A549 (cell line): ENCODE results near the gene HLX. TPM values are rescaled to one million over a fixed set of nuclear protein-coding genes. Genes with fewer than 3 reads are reported as not detected.

ENCODE experiments used
- ATAC-seq, 2 experiments: fragments of 200-7000 bp in 1 of 2; fragments of >200 bp in 1 of 2; cut with Nextera tagmentation in 1 of 2; cut with Tn5 transposase in 1 of 2; 3 replicates each; pipeline versions ENCODE4 v1.8.0 to v1.9.1; 2018 to 2020; ENCODE audit warnings: mild to moderate bottlenecking in 1 of 2, moderate library complexity in 1 of 2
- CTCF ChIA-PET: fragments of 300-600 bp; sonication (Branson Sonifier 250); formaldehyde crosslinking; extraction: SDS; loops from one replicate; lab custom pipeline; 2021; ENCODE audit warnings: antibody characterized with exemption, inconsistent platforms; lab: Yijun Ruan, JAX
- POLR2A ChIA-PET: fragments of 350-600 bp; formaldehyde crosslinking; extraction: SDS; loops from one replicate; lab custom pipeline; 2021; ENCODE audit warnings: antibody characterized with exemption, inconsistent platforms; lab: Yijun Ruan, JAX
- DNase-seq, 2 experiments: peaks; one replicate each; pipeline versions ENCODE4 v3.0.0 to v3.0.0-alpha.2; 2011 to 2016; ENCODE audit warnings: low read depth in 1 of 2, low spot score in 1 of 2
- FAIRE-seq: peaks from 2 replicates; lab custom pipeline; 2011; peaks lifted over from hg19 to GRCh38; lab: Jason Lieb, UNC
- H3K27ac ChIP-seq, 2 experiments: fragments of >200 bp; sonication (Bioruptor Twin); formaldehyde crosslinking; 3 replicates each; pipeline ENCODE4 v1.5.1; 2016 to 2017
- H3K4me1 ChIP-seq: fragments of >200 bp; sonication (Bioruptor Twin); formaldehyde crosslinking; 3 replicates; pipeline ENCODE4 v1.6.1; 2016
- H3K4me2 ChIP-seq: fragments of >200 bp; sonication (Bioruptor Twin); formaldehyde crosslinking; 3 replicates; pipeline ENCODE4 v1.6.1; 2016
- H3K4me3 ChIP-seq: fragments of >200 bp; sonication (Bioruptor Twin); formaldehyde crosslinking; 3 replicates; pipeline ENCODE4 v1.5.1; 2016
- H3K9me3 ChIP-seq: fragments of >200 bp; sonication (Bioruptor Twin); formaldehyde crosslinking; 3 replicates; pipeline ENCODE4 v1.6.1; 2016
- ATOH8 ChIP-seq: fragments of 250-450 bp; sonication (Bioruptor Pico); IDR thresholded peaks from 2 replicates; pipeline ENCODE4 v1.5.0; 2020; ENCODE audit warnings: low read depth, mild to moderate bottlenecking, moderate library complexity
- CBX8 ChIP-seq: fragments of 200-600 bp; sonication (generic); IDR thresholded peaks from 2 replicates; pipeline ENCODE4 v1.6.1; 2016
- CHD4 ChIP-seq: fragments of 200-600 bp; sonication (generic); IDR thresholded peaks from 2 replicates; pipeline ENCODE4 v1.6.1; 2016; ENCODE audit warnings: antibody characterized with exemption, mild to moderate bottlenecking, borderline replicate concordance
- EHF ChIP-seq: fragments of 250-450 bp; sonication (Bioruptor Pico); IDR thresholded peaks from 2 replicates; pipeline ENCODE4 v1.5.0; 2020; ENCODE audit warnings: mild to moderate bottlenecking
- ELK1 ChIP-seq: fragments of 150-350 bp; IDR thresholded peaks from 2 replicates; pipeline ENCODE4 v1.6.1; 2014; ENCODE audit warnings: low read depth, mild to moderate bottlenecking, low read length
- ESRRA ChIP-seq: fragments of 150-350 bp; IDR thresholded peaks from 2 replicates; pipeline ENCODE4 v1.6.1; 2014; ENCODE audit warnings: mild to moderate bottlenecking, low read length, borderline replicate concordance
- FOSL2 ChIP-seq, 2 experiments: fragments of 450-650 bp in 1 of 2; fragments of >200 bp in 1 of 2; sonication (Bioruptor Twin) in 1 of 2; formaldehyde crosslinking; IDR thresholded peaks; 2 replicates each; pipeline versions ENCODE4 v1.5.0 to v1.6.1; 2016 to 2020; ENCODE audit warnings: mild to moderate bottlenecking in 1 of 2, moderate library complexity in 1 of 2
- GATA3 ChIP-seq: IDR thresholded peaks from 2 replicates; pipeline ENCODE4 v1.6.1; 2012; ENCODE audit warnings: borderline replicate concordance
- HDAC2 ChIP-seq: fragments of 200-600 bp; sonication (generic); IDR thresholded peaks from 2 replicates; pipeline ENCODE4 v1.6.1; 2016
- HES2 ChIP-seq: fragments of >200 bp; sonication (Bioruptor Twin); formaldehyde crosslinking; IDR thresholded peaks from 2 replicates; pipeline ENCODE4 v1.6.1; 2016
- HEYL ChIP-seq: fragments of 250-450 bp; sonication (Bioruptor Pico); IDR thresholded peaks from 2 replicates; pipeline ENCODE4 v1.8.0; 2021; ENCODE audit warnings: mild to moderate bottlenecking, moderate library complexity
- JUNB ChIP-seq: fragments of >200 bp; sonication (Bioruptor Twin); formaldehyde crosslinking; IDR thresholded peaks from 2 replicates; pipeline ENCODE4 v1.6.1; 2016
- KDM1A ChIP-seq: fragments of 200-600 bp; sonication (generic); IDR thresholded peaks from 2 replicates; pipeline ENCODE4 v1.6.1; 2016; ENCODE audit warnings: low read depth, mild to moderate bottlenecking
- KDM5A ChIP-seq: fragments of 200-600 bp; sonication (generic); IDR thresholded peaks from 2 replicates; pipeline ENCODE4 v1.6.1; 2016; ENCODE audit warnings: antibody characterized with exemption, mild to moderate bottlenecking
- MAX ChIP-seq: IDR thresholded peaks from 2 replicates; pipeline ENCODE4 v1.6.1; 2012
- MAZ ChIP-seq: fragments of 150-350 bp; IDR thresholded peaks from 2 replicates; pipeline ENCODE4 v1.6.1; 2014; ENCODE audit warnings: antibody characterized with exemption, low read depth, low read length, borderline replicate concordance
- PBX3 ChIP-seq: IDR thresholded peaks from 2 replicates; pipeline ENCODE4 v1.6.1; 2012
- PHF8 ChIP-seq: fragments of 200-600 bp; sonication (generic); IDR thresholded peaks from 2 replicates; pipeline ENCODE4 v1.6.1; 2016; ENCODE audit warnings: low read depth, mild to moderate bottlenecking, antibody characterized with exemption, moderate library complexity, borderline replicate concordance
- POLR2A ChIP-seq: IDR thresholded peaks from 2 replicates; pipeline ENCODE4 v1.6.1; 2012; ENCODE audit warnings: mild to moderate bottlenecking, low read length
- RCOR1 ChIP-seq: fragments of 150-350 bp; IDR thresholded peaks from 2 replicates; pipeline ENCODE4 v1.6.1; 2014; ENCODE audit warnings: antibody characterized with exemption, low read length, low read depth
- RNF2 ChIP-seq: fragments of 200-600 bp; sonication (generic); IDR thresholded peaks from 2 replicates; pipeline ENCODE4 v1.6.1; 2016; ENCODE audit warnings: low read depth, mild to moderate bottlenecking, antibody characterized with exemption, moderate library complexity, borderline replicate concordance
- SMC3 ChIP-seq: fragments of >200 bp; sonication (Bioruptor Twin); formaldehyde crosslinking; IDR thresholded peaks from 3 replicates; pipeline ENCODE4 v1.6.1; 2018; ENCODE audit warnings: inconsistent platforms
- SREBF2 ChIP-seq: fragments of 450-650 bp; IDR thresholded peaks from 2 replicates; pipeline ENCODE4 v1.6.1; 2014; ENCODE audit warnings: mild to moderate bottlenecking, moderate library complexity
- TFCP2L1 ChIP-seq: fragments of 250-450 bp; sonication (Bioruptor Pico); IDR thresholded peaks from 2 replicates; pipeline ENCODE4 v1.5.0; 2021; ENCODE audit warnings: mild to moderate bottlenecking
- TP53 ChIP-seq: fragments of 250-450 bp; sonication (Bioruptor Pico); IDR thresholded peaks from 2 replicates; pipeline ENCODE4 v1.5.0; 2021; ENCODE audit warnings: mild to moderate bottlenecking, moderate library complexity
- ZFP36 ChIP-seq: fragments of 450-650 bp; IDR thresholded peaks from 2 replicates; pipeline ENCODE4 v1.6.1; 2014; ENCODE audit warnings: borderline replicate concordance; ENCODE audit not compliant: partially characterized antibody
- ZNF302 ChIP-seq: fragments of 250-450 bp; sonication (Bioruptor Pico); IDR thresholded peaks from 2 replicates; pipeline ENCODE4 v1.9.0; 2021; ENCODE audit warnings: inconsistent platforms, mild to moderate bottlenecking, moderate library complexity
- WGBS: methylation state at CpG from one replicate; pipeline ENCODE4 v1.1.6; 2017; ENCODE audit errors: missing lambda C conversion rate; 5-methylcytosine and 5-hydroxymethylcytosine counted together
- polyA plus RNA-seq, 4 experiments: library from polyadenylated mRNA; depleted of rRNA in 3 of 4; stranded (reverse); fragments of >200 nt; fragmentation: RNase III in 1 of 4; extraction: RNeasy Plus Mini Kit Qiagen cat#74134 plus additional on column Dnase treatment in 1 of 4; gene quantifications; 2 replicates in 3 of 4; 3 replicates in 1 of 4; pipeline ENCODE4 v1.2.3, GENCODE V29; 2011 to 2017

Gene HLX
- polyA plus RNA-seq, 2 of the 4 experiments (the other 2 are of a cell fraction): 0.70 to 5.6 TPM

GRCh38 chr1:220927442-220927841 lies 48.2 kb downstream of the HLX start:
- FAIRE-seq (no peak), DNase-seq (no peak), ATAC-seq (no peak)
- H3K4me3 ChIP-seq: no peak overlapping the region
- H3K27ac ChIP-seq: no peak overlapping the region
- 47% methylated on average over 6 of the region's 6 CpGs for WGBS
- TF ChIP-seq CHD4: no peak
- TF ChIP-seq HEYL (CRISPR knock-in tag): no peak
- no peak for TF ChIP-seq JUNB
- no peak for TF ChIP-seq HES2
- no peak for TF ChIP-seq HDAC2
- no peak for TF ChIP-seq ZNF302 (CRISPR knock-in tag)
- TF ChIP-seq RCOR1: no peak
- TF ChIP-seq MAX: no peak
- TF ChIP-seq PHF8: no peak
- TF ChIP-seq POLR2A: no peak
- no peak for TF ChIP-seq KDM1A
- no peak for TF ChIP-seq TP53 (CRISPR knock-in tag)
- no peak for TF ChIP-seq CBX8
- no peak for TF ChIP-seq GATA3
- TF ChIP-seq ELK1: no peak
- no peak for TF ChIP-seq RNF2
- TF ChIP-seq EHF (CRISPR knock-in tag): no peak
- TF ChIP-seq PBX3: no peak
- TF ChIP-seq MAZ: no peak
- H3K4me1 ChIP-seq: no peaks in the 10 kb centered on the region
- CTCF ChIA-PET: no interaction called here
- H3K4me2 ChIP-seq: no peak overlapping the region
- H3K9me3 ChIP-seq: no peaks in the 10 kb centered on the region
- POLR2A ChIA-PET: no interaction called here

GRCh38 chr1:220928320-220928719 lies 49.1 kb downstream of the HLX start:
- ATAC-seq: no peak
- H3K9me3 ChIP-seq: no peaks in the 10 kb centered on the region
- no peaks in the 10 kb centered on the region for H3K4me1 ChIP-seq
- POLR2A ChIA-PET: no interaction called here
- H3K4me3 ChIP-seq: no peak overlapping the region
- no peak for FAIRE-seq
- no peak for DNase-seq
- TF ChIP-seq JUNB: no peak
- TF ChIP-seq KDM1A: no peak
- no peak for TF ChIP-seq FOSL2 (IDR thresholded peaks at IDR 0.05)
- TF ChIP-seq FOSL2 (CRISPR knock-in tag; IDR thresholded peaks at IDR 0.05): no peak
- TF ChIP-seq POLR2A: no peak
- TF ChIP-seq CBX8: no peak
- TF ChIP-seq ESRRA: no peak
- no peak for TF ChIP-seq KDM5A
- no peak for TF ChIP-seq SMC3
- TF ChIP-seq ZFP36: no peak
- no peak for TF ChIP-seq TFCP2L1 (CRISPR knock-in tag)
- TF ChIP-seq ATOH8: no peak
- TF ChIP-seq EHF (CRISPR knock-in tag): no peak
- TF ChIP-seq SREBF2: no peak
- TF ChIP-seq, all 56 proteins: peak for 0
- WGBS: 70% methylated on average over 1 of the region's 1 CpG
- CTCF ChIA-PET: interaction anchor here (1.5 kb wide), 1 partner anchor 37 kb away, joined by 3 read pairs; no protein-coding TSS in a partner anchor
- Histone ChIP-seq H3K4me2 (no peak overlapping the region), H3K27ac (no peak overlapping the region)
